ENCODE results near the gene MAPKAP1. TPM values are rescaled to one million over a fixed set of nuclear protein-coding genes. Genes with fewer than 3 reads are reported as not detected.
A peak's percentile ranks its signal among the peaks of the same experiment; 100 is the strongest.

The MAPKAP1 gene
- total RNA-seq, 1 donor from 2014 or later, result 63.4 TPM

DNA sequence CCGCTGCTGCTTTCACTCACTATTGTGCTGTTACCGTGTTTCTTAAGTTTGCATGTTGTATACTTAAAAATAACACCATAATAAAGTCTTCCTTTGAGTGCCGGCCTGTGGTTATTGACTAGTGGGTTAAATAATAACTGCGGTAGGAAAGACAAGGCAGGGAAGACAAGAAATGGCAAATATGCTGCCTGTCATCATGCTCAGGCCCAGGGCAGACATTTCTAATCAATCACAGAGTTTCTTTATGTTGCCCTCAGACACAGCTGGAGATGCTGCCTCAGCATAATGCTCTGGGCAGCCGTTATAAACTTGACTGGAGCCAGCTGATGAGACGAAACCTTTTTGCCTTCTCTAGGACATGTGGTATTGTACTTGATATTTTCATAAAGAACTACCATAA, 230.4 kb downstream of the MAPKAP1 start:
- H3K9me3 Mint-ChIP-seq, result no peaks in the 10 kb centered on the region
- H3K4me3 Mint-ChIP-seq, result no peak overlapping the region
- H3K27me3 Mint-ChIP-seq (ENCODE audit: low read depth), result no peaks in the 10 kb centered on the region
- DNase-seq (ENCODE audit: low read depth, low spot score), result no peak
- TF ChIP-seq, protein P1, sequence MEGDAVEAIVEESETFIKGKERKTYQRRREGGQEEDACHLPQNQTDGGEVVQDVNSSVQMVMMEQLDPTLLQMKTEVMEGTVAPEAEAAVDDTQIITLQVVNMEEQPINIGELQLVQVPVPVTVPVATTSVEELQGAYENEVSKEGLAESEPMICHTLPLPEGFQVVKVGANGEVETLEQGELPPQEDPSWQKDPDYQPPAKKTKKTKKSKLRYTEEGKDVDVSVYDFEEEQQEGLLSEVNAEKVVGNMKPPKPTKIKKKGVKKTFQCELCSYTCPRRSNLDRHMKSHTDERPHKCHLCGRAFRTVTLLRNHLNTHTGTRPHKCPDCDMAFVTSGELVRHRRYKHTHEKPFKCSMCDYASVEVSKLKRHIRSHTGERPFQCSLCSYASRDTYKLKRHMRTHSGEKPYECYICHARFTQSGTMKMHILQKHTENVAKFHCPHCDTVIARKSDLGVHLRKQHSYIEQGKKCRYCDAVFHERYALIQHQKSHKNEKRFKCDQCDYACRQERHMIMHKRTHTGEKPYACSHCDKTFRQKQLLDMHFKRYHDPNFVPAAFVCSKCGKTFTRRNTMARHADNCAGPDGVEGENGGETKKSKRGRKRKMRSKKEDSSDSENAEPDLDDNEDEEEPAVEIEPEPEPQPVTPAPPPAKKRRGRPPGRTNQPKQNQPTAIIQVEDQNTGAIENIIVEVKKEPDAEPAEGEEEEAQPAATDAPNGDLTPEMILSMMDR (conservative IDR thresholded peaks at IDR 0.05), result no peak
- H3K36me3 Mint-ChIP-seq (ENCODE audit: low read depth), result peaks cover 2% of the 10 kb centered on the region
- peaks cover 36% of the 10 kb centered on the region for H3K4me1 Mint-ChIP-seq
- H3K27ac Mint-ChIP-seq (ENCODE audit: unreplicated experiment), result no peak overlapping the region

DNA sequence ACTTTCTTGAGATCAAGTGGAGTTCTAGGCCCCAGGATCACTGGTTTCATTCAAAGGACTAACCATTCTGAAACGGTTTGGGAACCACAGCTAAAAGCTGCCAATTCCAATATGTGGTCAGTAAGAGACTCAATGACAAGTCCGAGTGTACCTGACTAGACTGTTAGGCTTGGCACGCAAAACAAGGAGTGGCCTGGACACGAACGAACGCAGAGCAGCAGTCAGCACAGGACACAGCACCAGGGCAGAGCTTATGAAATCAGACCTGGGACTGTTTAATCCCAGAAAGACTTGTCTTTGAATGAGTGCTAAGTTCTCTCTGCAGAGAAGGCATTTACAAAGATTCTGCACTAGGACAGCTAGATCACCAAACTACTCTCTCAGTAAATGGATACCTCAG, 231.6 kb downstream of the MAPKAP1 start:
- peaks cover 2% of the 10 kb centered on the region for H3K36me3 Mint-ChIP-seq (ENCODE audit: low read depth)
- TF ChIP-seq, protein P1 (conservative IDR thresholded peaks at IDR 0.05), result no peak
- no peak overlapping the region for H3K4me3 Mint-ChIP-seq
- H3K27ac Mint-ChIP-seq (ENCODE audit: unreplicated experiment), result no peak overlapping the region
- no peaks in the 10 kb centered on the region for H3K9me3 Mint-ChIP-seq
- DNase-seq (ENCODE audit: low read depth, low spot score), result no peak
- H3K4me1 Mint-ChIP-seq, result peaks cover 45% of the 10 kb centered on the region
- no peaks in the 10 kb centered on the region for H3K27me3 Mint-ChIP-seq (ENCODE audit: low read depth)

- H3K36me3 Mint-ChIP-seq (ENCODE audit: low read depth), result no peaks in the 10 kb centered on the region
- peaks cover 45% of the 10 kb centered on the region for H3K4me1 Mint-ChIP-seq
- no peak overlapping the region for H3K27ac Mint-ChIP-seq (ENCODE audit: unreplicated experiment)
- TF ChIP-seq, protein P1 (conservative IDR thresholded peaks at IDR 0.05), result no peak
- peak overlapping the region; percentile 24 for H3K4me3 Mint-ChIP-seq
- no peaks in the 10 kb centered on the region for H3K9me3 Mint-ChIP-seq
- no peaks in the 10 kb centered on the region for H3K27me3 Mint-ChIP-seq (ENCODE audit: low read depth)
- no peak for DNase-seq (ENCODE audit: low read depth, low spot score)
Observed at GRCh38 chr9:125472926-125473701, 233.9 kb downstream of the MAPKAP1 start.

DNA sequence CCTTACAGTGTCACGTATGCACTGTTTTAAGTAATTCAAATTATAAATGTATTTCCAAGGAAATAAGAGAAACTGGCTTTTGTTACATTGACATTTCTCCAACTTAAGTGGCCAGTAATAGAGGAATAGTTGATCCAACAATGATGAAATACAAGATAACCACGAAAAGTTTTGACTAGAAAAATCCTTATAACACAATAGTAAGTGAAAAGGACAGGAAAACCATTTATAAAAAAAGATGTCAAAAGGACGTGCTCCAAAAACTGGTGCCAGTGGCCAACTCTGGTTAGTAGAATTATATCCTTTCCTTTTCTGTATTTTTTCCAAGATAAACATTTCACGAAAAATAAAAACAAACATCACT, 234.5 kb downstream of the MAPKAP1 start:
- Mint-ChIP-seq H3K4me1 (peaks cover 45% of the 10 kb centered on the region), H3K9me3 (no peaks in the 10 kb centered on the region), H3K4me3 (no peak overlapping the region), H3K27me3 (ENCODE audit: low read depth) (no peaks in the 10 kb centered on the region), H3K27ac (ENCODE audit: unreplicated experiment) (no peak overlapping the region), H3K36me3 (ENCODE audit: low read depth) (no peaks in the 10 kb centered on the region)
- TF ChIP-seq, protein P1 (conservative IDR thresholded peaks at IDR 0.05), result no peak
- DNase-seq (ENCODE audit: low read depth, low spot score), result no peak

DNA sequence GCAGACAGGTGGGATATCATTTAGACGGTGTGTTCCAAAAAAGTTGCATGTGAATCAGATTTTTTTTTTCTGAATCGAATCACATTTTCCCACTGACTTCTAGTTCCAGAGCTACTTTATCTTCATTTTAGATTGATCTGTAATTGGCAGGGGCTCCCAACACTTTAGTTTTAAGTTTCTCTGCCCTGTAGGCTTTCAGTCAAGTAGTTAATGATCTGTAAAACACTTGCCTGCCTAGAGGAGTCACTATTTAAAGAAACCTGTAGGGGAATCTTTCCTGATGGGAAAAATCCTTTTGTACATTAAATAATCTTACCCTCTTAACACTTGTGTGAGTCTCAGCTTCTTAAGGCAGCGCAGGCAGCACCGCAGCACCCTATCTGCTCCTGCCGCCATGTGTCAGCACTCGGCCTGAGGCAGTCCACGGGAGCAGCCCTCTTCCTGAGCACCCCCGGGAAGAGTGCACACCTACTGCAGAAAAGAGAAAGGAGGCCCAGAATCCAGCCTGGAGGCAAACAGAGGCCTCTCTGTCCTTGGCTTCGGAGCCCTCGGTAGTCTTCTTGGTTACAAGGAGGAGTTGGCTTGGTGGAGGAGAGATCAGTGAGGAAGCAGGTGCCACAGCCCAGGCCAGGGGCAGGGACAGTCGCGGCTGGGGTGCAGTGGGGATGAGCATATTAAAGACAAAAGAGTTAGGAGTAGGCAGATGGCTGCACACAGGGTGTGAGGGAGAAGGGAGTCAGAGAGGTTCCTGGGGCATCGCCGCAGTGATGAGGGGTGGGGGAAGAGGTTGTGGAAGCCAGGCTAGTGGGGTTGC, 236.0 kb downstream of the MAPKAP1 start:
- Mint-ChIP-seq H3K36me3 (ENCODE audit: low read depth) (no peaks in the 10 kb centered on the region), H3K9me3 (no peaks in the 10 kb centered on the region), H3K27ac (ENCODE audit: unreplicated experiment) (peak overlapping the region; percentile 91), H3K4me3 (peak overlapping the region; percentile 39), H3K27me3 (ENCODE audit: low read depth) (no peaks in the 10 kb centered on the region), H3K4me1 (peaks cover 38% of the 10 kb centered on the region)
- TF ChIP-seq, protein P1 (conservative IDR thresholded peaks at IDR 0.05), result no peak
- no peak for DNase-seq (ENCODE audit: low read depth, low spot score)

Measured in neural crest cell (in vitro differentiated cells).